NCI-H524 (cell line): ENCODE measurements around the gene SLX1B.
"Not testable (repeated sequence)": the region's sequence is repeated elsewhere in the genome, so short reads cannot be mapped to it uniquely, and the experiment has no call there.

Source experiments
- DNase-seq, 2 experiments: peaks; one replicate each; lab custom pipeline; 2025; lab: John Stamatoyannopoulos, UW

The SLX1B gene

DNA sequence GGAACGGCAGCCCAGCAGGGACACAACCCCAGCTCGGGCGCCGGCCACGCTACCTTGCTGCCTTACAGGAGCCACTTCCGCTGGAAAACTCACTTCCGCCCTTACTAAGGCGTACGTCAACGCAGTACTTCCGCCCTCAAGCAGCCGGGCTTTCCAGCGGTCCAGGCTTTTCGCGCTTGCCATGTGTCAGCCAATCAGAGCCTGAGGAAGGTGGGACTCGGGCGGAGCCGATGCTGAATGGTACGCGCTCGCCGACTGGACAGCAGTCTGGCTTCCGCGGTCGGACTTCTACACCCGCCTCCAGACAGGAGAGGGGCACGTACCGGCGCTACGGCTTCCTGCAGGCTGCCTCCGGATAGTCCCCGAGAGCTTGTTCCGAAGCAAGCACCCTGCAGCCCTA lies at the start of gene SLX1B, which contains the start of gene BOLA2:
Gene SLX1B, plus strand, starts transcription at position 265 of the 400 bp plus-strand sequence.
Gene BOLA2, minus strand, starts transcription at position 83 of the 400 bp plus-strand sequence. CDS start 98 bp downstream, outside the sequence.
- not testable (repeated sequence) for DNase-seq

DNA sequence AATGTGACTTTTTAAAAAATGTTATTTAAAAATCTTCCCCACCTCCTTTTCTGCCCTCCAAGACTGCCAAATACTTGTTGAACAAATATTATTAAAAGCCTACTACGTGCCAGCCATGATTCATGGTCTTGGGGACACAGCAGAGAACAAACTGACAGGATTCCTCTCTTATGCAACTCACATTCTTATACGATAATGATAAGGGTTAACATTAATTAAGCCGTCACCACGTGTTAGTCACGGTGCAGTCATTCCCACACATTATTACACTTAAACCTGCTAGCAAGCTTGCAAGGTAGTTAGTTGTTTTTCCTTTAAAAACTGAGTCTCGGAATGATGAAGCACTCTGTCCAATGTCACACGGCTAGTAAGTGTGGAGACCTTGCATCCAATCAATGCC lies 49.1 kb upstream of the SLX1B start:
- not testable (repeated sequence) for DNase-seq

DNA sequence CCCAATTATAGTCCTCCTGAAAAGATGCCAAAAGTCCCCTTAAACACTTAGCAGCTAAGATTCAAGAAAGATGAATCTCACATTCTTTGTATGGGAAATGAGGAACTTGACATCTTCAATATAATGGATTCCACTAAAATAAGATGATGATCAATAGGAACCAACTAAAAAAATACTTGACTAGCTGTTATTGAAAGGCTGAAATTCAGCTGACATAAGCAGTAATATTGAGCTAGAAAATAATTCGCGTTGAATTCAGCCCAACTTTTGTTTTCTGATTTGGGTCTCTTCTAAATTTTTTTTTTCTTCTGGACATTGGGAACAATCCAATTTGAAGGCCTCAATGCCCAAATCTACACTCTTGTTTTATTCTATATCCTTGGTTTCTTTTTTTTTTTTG lies 30.7 kb upstream of the SLX1B start:
- not testable (repeated sequence) for DNase-seq

DNA sequence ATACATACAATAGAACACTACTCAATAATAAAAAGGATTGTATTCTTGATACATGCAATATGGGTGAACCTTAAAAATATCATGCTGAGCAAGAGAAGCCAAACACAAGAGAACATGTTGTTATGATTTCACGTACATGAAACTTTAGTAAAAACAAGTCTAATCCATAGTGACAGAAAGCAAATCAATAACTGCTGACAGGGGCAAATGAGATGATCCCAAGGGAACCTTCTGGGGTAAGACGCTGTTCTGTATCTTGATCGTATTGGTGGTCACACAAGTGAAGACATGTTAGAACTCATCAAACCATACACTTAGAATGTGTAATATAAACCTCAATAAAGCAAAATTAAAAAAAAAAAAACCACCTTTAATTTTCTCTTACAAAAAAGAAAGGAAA lies 28.9 kb upstream of the SLX1B start:
- DNase-seq = not testable (repeated sequence)

DNA sequence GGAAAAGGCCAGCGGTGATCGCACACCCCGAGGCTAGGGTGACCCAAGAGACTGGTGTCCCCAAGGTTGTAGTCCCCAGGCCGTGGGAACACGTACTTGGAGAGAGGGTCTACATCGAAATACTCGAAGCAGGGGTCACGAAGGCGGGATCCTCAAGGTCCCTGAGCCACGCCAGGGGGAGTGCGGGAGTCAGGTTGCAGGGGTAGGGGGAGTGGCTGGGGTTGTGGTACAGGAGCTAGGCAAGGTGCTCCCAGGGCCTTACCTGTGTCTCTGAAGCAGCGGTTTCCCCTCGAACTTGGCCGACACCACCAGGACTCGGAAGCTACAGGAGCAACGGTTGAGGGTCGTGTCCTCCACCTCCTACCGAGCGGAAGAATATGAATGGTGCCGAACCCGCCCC lies 579 bp upstream of the SLX1B start:
- DNase-seq = not testable (repeated sequence)

DNA sequence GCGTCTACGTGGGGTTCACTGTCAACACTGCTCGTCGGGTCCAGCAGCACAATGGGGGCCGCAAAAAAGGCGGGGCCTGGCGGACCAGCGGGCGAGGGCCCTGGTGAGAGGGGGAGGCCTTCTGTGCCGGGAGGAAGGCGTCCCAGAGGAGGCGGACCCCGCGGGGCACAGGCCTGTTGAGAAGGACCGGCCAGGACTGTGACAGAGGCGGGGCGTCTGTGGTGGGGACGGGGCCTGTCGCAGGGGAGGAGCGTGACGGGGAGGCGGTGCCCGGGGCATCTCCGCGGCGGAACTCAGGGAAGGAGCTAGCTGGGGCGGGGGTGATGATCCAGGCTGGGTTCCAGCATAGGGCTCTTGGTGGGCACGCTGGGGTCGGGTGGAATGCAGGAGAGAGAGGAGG lies 495 bp downstream of the SLX1B start:
- not testable (repeated sequence) for DNase-seq

DNA sequence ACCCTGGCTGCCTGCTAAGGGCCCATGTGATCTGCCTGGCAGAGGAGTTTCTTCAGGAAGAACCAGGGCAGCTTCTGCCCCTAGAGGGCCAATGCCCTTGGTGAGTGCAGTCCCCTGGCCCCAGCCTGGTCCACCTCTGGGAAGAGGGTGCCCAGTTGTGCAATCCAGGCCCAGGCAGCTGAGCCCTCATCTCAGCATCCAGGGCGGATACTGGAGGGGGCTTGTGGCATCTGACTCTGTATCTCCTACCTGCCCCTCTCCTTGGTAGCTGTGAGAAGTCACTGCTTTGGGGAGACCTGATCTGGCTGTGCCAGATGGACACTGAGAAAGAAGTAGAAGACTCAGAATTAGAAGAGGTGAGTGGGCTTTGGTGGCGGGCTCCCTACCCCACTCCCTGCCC lies 3.3 kb downstream of the SLX1B start:
- DNase-seq = not testable (repeated sequence)

DNA sequence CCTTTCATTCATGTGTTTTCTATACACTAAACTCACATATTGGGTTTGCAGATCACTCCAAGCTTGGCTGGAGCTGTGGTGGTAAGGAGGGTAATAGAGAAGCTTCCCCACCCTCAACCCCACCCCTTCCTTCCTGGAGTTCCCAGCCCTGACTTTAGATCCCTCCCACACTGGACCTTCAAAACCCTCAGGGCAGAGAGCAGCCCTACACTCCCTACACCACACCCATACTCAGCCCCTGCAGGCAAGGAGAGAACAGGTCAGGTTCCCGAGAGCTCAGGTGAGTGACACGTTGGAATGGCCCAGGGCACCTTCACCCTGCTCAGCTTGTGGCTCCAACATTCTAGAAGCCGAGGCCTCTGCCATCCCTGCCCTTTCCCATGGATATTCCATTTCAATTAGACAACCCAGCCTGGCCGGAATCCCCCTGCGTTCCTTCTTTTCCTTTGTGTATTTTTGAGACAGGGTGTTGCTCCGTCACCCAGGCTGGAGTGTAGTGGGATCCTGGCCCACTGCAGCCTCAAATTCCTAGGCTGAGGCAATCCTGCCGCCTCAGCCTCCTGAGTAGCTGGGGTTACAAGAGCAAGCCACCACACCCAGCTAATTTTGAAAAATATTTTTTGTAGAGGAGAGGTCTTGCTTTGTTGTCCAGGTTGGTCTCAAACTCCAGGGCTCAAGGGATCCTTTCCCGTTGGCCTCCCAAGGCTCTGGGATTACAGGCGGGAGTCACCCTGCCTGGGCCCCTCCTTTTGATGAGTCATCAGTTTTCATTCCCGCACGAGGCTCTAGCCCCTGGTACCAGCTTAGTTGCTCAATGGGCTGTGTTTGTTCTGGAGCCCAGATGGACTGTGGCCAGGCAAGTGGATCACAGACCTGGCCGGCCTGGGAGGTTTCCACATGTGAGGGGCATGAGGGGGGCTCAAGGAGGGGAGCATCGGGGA lies 5.6 kb downstream of the SLX1B start, which contains the start of gene SULT1A4:
Gene SULT1A4, plus strand, starts transcription at position 208 of the 941 bp plus-strand sequence. CDS start 1,473 bp downstream, outside the sequence.
- DNase-seq = not testable (repeated sequence)

DNA sequence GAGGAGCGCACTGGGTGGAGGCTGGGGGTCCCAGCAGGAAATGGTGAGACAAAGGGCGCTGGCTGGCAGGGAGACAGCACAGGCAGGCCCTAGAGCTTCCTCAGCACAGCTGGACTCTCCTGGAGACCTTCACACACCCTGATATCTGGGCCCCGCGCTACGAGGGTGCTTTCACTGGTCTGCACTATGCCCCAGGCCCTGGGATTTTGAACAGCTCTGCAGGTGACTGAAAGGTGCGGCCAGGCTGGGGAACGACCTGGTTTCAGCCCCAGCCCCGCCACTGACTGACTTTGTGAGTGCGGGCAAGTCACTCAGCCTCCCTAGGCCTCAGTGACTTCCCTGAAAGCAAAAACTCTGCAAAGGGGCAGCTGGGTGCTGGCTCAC lies 6.3 kb downstream of the SLX1B start:
- not testable (repeated sequence) for DNase-seq

DNA sequence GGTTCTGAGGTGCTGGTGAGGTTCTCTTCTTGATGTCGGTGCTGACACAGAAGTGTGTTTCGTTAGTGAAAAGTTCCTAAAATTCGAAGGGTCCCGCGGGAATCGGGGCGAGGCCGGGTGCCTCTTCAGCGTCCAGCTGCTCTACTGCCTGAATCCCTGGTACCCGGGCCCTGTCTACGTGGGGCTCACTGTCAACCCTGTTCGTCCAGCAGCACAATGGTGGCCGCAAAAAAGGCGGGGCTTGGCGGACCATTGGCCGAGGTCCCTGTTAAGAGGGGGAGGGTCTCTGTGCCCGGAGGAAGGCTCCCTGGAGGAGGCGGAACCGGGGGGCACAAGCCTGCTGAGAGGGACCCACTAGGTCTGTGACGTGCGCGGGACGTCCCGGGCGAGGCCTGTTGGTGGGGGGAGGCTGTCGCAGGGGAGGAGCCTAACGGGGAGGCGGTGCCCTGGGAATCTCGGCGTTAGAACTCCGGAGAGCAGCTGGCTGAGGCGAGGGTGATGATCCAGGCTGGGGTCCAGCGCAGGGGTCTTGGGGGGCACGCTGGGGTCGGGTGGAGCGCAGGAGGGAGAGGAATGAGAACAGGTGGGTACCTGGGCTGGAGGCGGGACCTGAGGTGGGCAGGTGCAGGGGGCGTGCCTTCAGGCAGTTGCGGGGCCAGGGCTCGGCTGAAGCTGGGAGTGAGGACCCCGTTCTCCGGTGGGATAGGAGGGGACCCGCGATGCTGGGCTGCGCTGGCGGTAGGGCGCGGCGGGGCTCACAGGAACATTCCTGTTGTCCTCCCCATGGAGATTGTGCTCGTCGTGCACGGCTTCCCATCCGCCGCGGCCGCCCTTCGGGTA lies 11.9 kb downstream of the SLX1B start:
- DNase-seq = not testable (repeated sequence)

DNA sequence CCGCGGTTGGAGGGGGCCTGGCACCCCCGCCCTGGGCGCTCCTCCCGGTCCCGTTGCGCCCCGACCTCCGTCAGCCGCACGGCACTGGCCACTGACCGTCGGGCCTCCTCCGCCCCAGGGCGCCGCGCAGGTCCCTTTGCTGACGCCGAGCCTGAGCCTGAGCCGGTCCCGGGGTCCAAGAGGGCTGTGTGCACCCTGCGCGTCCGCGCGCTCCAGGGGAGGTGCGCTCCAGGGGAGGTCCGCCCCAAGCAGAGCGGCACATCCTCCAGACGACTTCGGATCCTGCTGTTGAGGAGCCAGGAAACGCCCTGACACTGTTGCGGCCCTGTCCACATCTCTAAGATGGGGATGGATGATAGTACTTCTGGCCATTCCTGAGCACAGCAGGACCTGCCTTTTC lies 12.6 kb downstream of the SLX1B start:
- DNase-seq = not testable (repeated sequence)

DNA sequence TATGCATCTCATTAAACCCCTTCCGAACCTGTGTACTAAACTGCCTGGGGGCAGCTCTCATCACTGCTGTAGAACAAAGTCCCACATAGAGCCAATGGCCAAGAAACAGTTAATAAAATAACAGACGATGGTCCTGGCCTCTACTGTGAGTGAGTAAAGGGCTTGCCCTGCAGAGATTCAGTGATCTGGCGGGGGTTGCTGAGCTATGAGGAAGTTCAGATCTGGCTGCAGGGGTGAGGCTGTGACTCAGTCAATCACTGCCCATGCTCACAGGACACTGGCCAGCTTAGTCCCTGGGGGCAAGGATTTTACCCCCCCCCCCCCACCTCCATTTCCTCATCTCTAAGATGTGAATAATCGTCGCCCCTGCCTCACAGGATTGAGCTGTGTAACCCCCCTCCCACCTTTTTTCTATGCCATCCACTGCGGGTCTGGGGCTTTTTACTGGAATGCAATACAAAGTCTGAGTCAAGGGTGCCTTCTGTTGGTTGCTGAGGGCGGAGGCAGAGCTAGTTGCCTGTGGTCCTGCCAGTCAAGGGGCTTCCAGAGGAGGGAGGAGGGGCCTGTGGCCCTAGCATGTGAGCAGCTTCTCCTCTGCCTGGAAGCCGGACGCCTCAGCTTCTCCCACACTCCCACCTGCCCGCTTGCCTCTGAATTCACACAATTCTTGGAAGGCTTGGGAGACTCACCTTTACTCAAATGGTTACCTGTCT lies 13.5 kb downstream of the SLX1B start:
- DNase-seq = not testable (repeated sequence)

DNA sequence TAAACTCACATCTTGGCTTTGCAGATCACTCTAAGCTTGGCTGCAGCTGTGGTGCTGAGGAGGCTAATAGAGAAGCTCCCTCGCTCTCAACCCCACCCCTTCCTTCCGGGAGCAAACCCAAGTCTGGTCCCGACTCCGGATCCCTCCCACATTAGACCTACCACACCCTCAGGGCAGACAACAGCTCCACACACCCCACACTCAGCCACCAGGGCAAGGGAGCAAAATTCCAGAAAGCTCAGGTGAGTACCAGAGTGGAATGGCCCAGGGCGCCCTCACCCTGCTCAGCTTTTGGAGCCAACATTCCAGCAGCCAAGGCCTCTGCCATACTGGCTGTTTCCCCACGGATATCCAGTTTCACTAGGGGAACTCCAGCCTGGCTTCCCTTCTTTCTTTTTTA lies 15.3 kb downstream of the SLX1B start:
- DNase-seq = not testable (repeated sequence)

DNA sequence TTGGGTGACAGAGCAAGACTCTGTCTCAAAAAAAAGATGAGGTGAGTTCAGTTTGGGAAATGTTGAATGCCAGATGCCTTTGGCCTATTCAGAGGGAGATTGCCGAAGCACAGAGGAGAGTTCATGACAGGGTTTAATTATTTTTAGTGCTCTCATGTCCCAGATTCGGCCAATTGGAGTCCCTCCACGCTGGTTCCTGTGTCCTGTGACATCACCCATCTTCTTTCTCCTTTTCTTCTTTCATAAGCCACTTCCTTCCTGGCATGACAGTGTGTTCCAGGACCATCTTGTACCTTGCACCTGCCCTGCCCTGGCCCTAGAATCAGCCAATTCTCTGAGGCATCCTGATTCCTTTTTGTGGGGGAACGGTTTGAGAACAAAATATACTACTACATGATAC lies 17.7 kb downstream of the SLX1B start:
- not testable (repeated sequence) for DNase-seq

DNA sequence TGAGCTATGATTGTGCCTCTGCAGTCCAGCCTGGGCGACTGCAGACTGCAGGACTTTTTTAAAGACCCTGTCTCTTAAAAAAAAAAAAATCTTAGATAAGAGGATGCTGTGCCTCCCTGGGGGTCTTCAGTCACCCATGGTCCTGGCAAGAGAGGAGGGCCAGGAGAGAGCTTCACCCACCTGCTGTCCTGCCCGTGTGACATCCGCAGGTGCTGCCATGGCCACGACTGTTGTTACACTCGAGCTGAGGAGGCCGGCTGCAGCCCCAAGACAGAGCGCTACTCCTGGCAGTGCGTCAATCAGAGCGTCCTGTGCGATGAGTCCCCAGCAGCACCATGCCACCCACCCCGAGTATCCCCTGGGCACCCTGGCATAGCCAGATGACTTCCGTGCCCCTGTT lies 27.9 kb downstream of the SLX1B start:
- not testable (repeated sequence) for DNase-seq

DNA sequence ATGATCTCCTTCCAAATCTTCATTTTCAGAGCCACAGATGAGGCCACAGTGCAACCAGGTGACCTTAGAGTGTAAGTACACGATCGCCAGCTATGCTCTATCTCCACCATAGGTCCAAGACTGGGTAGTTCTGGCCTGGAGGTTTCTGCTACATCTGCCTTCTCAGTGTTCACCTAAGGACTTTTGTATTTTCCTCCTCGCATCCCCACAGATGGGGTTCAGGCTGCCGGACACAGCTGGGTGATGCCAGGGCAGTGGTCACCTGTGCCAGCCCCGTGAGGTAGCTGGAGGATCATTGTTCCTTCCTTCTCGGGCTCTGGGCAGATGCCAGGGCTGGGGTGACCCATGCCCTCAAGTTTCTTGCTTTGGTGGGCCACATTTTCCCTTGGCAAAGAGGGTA lies 52.0 kb downstream of the SLX1B start, which contains the start of gene NPIPB12:
Gene NPIPB12, minus strand, starts transcription at position 101 of the 400 bp plus-strand sequence.
- not testable (repeated sequence) for DNase-seq
